DOHH2 (cell line): ENCODE results near the gene GRB14.
"Not testable (repeated sequence)": the region's sequence is repeated elsewhere in the genome, so short reads cannot be mapped to it uniquely, and the experiment has no call there.

ENCODE experiments used
- H3F3A ChIP-seq: fragments of 200-600 bp; sonication (generic), shearing (Covaris generic); 2 replicates; pipeline ENCODE4 v1.6.0; 2016; ENCODE audit warnings: antibody characterized with exemption, mild to moderate bottlenecking; ENCODE audit not compliant: control insufficient read depth, insufficient read depth
- H3K27ac ChIP-seq: fragments of 200-600 bp; sonication (generic); 2 replicates; pipeline ENCODE4 v1.5.1; 2014; ENCODE audit warnings: low read depth, mild to moderate bottlenecking, low read length, moderate library complexity
- H3K27me3 ChIP-seq: fragments of 200-600 bp; sonication (generic); 2 replicates; pipeline ENCODE4 v1.6.1; 2014; ENCODE audit warnings: mild to moderate bottlenecking, low read length, mixed read lengths; ENCODE audit not compliant: control insufficient read depth
- H3K36me3 ChIP-seq: fragments of 200-600 bp; sonication (generic); 2 replicates; pipeline ENCODE4 v1.6.1; 2014; ENCODE audit warnings: mild to moderate bottlenecking, low read length, moderate library complexity, mixed read lengths; ENCODE audit not compliant: control insufficient read depth
- H3K4me1 ChIP-seq: fragments of 200-600 bp; sonication (generic); 2 replicates; pipeline ENCODE4 v1.6.1; 2014; ENCODE audit warnings: mild to moderate bottlenecking, low read length, mixed read lengths; ENCODE audit not compliant: control insufficient read depth
- H3K4me2 ChIP-seq: fragments of 200-600 bp; sonication (generic); 2 replicates; pipeline ENCODE4 v1.6.0; 2014; ENCODE audit warnings: mild to moderate bottlenecking, low read length, moderate library complexity
- H3K4me3 ChIP-seq: fragments of 200-600 bp; sonication (generic); 2 replicates; pipeline ENCODE4 v1.5.1; 2014; ENCODE audit warnings: mild to moderate bottlenecking, low read length, mixed read lengths
- H3K79me2 ChIP-seq: fragments of 200-600 bp; sonication (generic); 2 replicates; pipeline ENCODE4 v1.6.1; 2014; ENCODE audit warnings: mild to moderate bottlenecking, low read length, mixed read lengths; ENCODE audit not compliant: control insufficient read depth
- H3K9me2 ChIP-seq: fragments of 200-600 bp; sonication (generic); replicated peaks from 2 replicates; pipeline ENCODE4 v1.6.1; 2014; ENCODE audit warnings: mild to moderate bottlenecking, low read length, mixed read lengths; ENCODE audit not compliant: control insufficient read depth
- H3K9me3 ChIP-seq: fragments of 200-600 bp; sonication (generic); 2 replicates; pipeline ENCODE4 v1.6.1; 2014; ENCODE audit warnings: antibody characterized with exemption, low read length, mixed read lengths; ENCODE audit not compliant: control insufficient read depth, insufficient read depth
- H4K20me1 ChIP-seq: fragments of 200-600 bp; sonication (generic); 2 replicates; pipeline ENCODE4 v1.6.0; 2014; ENCODE audit warnings: low read depth, mild to moderate bottlenecking, antibody characterized with exemption, low read length, moderate library complexity; ENCODE audit not compliant: control insufficient read depth, insufficient read depth
- CTCF ChIP-seq: fragments of 200-600 bp; sonication (generic); IDR thresholded peaks from one replicate; pipeline ENCODE4 v1.5.1; 2014; ENCODE audit warnings: antibody characterized with exemption, mild to moderate bottlenecking, low read depth, low read length; ENCODE audit not compliant: poor library complexity, severe bottlenecking
- EZH2phosphoT487 ChIP-seq: fragments of 200-600 bp; sonication (generic); IDR thresholded peaks from 2 replicates; pipeline ENCODE4 v1.6.1; 2017; ENCODE audit warnings: borderline replicate concordance, mild to moderate bottlenecking, antibody characterized with exemption, low read length, moderate library complexity, mixed read lengths

Gene GRB14

GRCh38 chr2:164642268-164642667 is 21.0 kb upstream of the GRB14 start:
- Histone ChIP-seq H4K20me1 (no peaks in the 10 kb centered on the region), H3K4me1 (no peaks in the 10 kb centered on the region), H3K36me3 (no peaks in the 10 kb centered on the region), H3K9me2 (no peaks in the 10 kb centered on the region), H3K4me3 (no peak overlapping the region), H3F3A (no peaks in the 10 kb centered on the region), H3K4me2 (no peak overlapping the region), H3K79me2 (no peaks in the 10 kb centered on the region), H3K27ac (no peak overlapping the region), H3K27me3 (no peaks in the 10 kb centered on the region), H3K9me3 (no peaks in the 10 kb centered on the region)
- TF ChIP-seq CTCF (no peak), EZH2phosphoT487 (no peak)

- H3F3A ChIP-seq, H3K9me3 ChIP-seq, H3K27me3 ChIP-seq: not testable (repeated sequence)
These were observed 7.0 kb upstream of the GRB14 start for GRCh38 chr2:164628319-164628718.

GRCh38 chr2:164625378-164625971 is 4.2 kb upstream of the GRB14 start:
- Histone ChIP-seq H3K9me3 (no peaks in the 10 kb centered on the region), H3K4me2 (no peak overlapping the region), H3K36me3 (no peaks in the 10 kb centered on the region), H3K27me3 (no peaks in the 10 kb centered on the region), H3K4me1 (no peaks in the 10 kb centered on the region), H4K20me1 (no peaks in the 10 kb centered on the region), H3K9me2 (no peaks in the 10 kb centered on the region), H3K27ac (no peak overlapping the region), H3K79me2 (no peaks in the 10 kb centered on the region), H3F3A (no peaks in the 10 kb centered on the region), H3K4me3 (no peak overlapping the region)
- no peak for TF ChIP-seq CTCF
- no peak for TF ChIP-seq EZH2phosphoT487

More at GRCh38 chr2:164628319-164628718, 7.0 kb upstream of the GRB14 start:
- not testable (repeated sequence) for H3K4me1 ChIP-seq, H3K4me2 ChIP-seq, H3K4me3 ChIP-seq, H3K79me2 ChIP-seq, H3K9me2 ChIP-seq, H4K20me1 ChIP-seq, H3K36me3 ChIP-seq, H3K27ac ChIP-seq

DNA sequence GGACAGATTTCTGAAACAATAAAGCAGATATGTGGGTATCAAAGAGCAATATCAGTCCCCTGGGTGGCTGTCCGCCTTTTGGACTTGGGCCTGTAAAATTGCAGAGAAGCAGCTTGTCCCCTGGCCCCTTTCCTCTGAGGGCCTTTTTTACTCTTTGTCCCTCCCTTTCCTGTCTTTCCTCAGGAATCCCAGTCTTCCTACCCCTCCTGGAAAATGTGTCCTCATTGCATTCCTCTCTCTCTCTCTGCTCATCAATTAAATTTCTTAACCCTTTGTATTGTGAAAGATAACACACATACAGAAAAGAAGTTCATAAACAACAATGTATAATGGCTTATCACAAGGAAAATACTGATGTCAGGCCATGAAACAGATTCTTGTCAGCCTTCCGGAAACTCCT is 3.0 kb upstream of the GRB14 start:
- no peak for TF ChIP-seq EZH2phosphoT487
- TF ChIP-seq CTCF, result no peak

More for the DNA sequence above, 3.0 kb upstream of the GRB14 start:
- Histone ChIP-seq H3K4me3 (no peak overlapping the region), H3K27me3 (no peaks in the 10 kb centered on the region), H3K4me2 (no peak overlapping the region), H3K79me2 (no peaks in the 10 kb centered on the region), H4K20me1 (no peaks in the 10 kb centered on the region), H3K36me3 (no peaks in the 10 kb centered on the region), H3K9me2 (no peaks in the 10 kb centered on the region), H3K4me1 (no peaks in the 10 kb centered on the region), H3K27ac (no peak overlapping the region), H3F3A (no peaks in the 10 kb centered on the region), H3K9me3 (no peaks in the 10 kb centered on the region)
